HCT116 (cell line): ENCODE data around the gene MRPL42. TPM values are rescaled to one million over a fixed set of nuclear protein-coding genes. Genes with fewer than 3 reads are reported as not detected.

ENCODE experiments used
- ATAC-seq: fragments of 200-7000 bp; cut with Tn5 transposase; 2 replicates; pipeline ENCODE4 v1.9.1; 2020; ENCODE audit warnings: mild to moderate bottlenecking, moderate library complexity
- BruUV-seq: library from RNA; stranded (reverse); fragments of 400-500 nt; replicated peaks from 2 replicates; lab custom pipeline; 2021; lab: Mats Ljungman, UMichigan
- CTCF ChIA-PET: fragments of 300-600 bp; sonication (Branson Sonifier 250); formaldehyde crosslinking; loops from one replicate; lab custom pipeline; 2021; ENCODE audit warnings: antibody characterized with exemption; lab: Charles Lee
- POLR2A ChIA-PET: fragments of 300-600, 350-600 bp; sonication (Branson Sonifier 250); formaldehyde crosslinking; loops from one replicate; lab custom pipeline; 2021; ENCODE audit warnings: antibody characterized with exemption; lab: Charles Lee
- RAD21 ChIA-PET, 2 experiments: fragments of 300-600 bp; sonication (Branson Sonifier 250); formaldehyde crosslinking; loops; one replicate each; lab custom pipeline; 2023; ENCODE audit warnings: low total read pairs in 2 of 2; ENCODE audit not compliant: uncharacterized antibody in 2 of 2, unreplicated experiment in 2 of 2, low non-redundant PET in 1 of 2; lab: Charles Lee
- DNase-seq: peaks from one replicate; pipeline ENCODE4 v3.0.0-alpha.2; 2010; ENCODE audit warnings: low read depth, low spot score
- H2AFZ ChIP-seq: fragments of 200-600 bp; shearing (Covaris generic), sonication (generic); 2 replicates; pipeline ENCODE4 v1.6.1; 2017; ENCODE audit warnings: low read depth, mixed run types, mixed read lengths, antibody characterized with exemption, low read length; ENCODE audit not compliant: poor library complexity, severe bottlenecking
- H3K27ac ChIP-seq: 2 replicates; pipeline ENCODE4 v1.5.1; 2012; ENCODE audit warnings: low read depth, low read length
- H3K27me3 ChIP-seq: fragments of 200-600 bp; sonication (generic); 2 replicates; pipeline ENCODE4 v1.6.1; 2016; ENCODE audit warnings: mixed run types, low read length, mixed read lengths; ENCODE audit not compliant: insufficient read depth
- H3K36me3 ChIP-seq, 2 experiments: fragments of 200-500 bp in 1 of 2; fragments of 200-600 bp in 1 of 2; sonication (Bioruptor generic) in 1 of 2; sonication (generic) in 1 of 2; 2 replicates each; pipeline versions ENCODE4 v1.5.1 to v1.6.1; 2014 to 2016; ENCODE audit warnings: low read length in 2 of 2, inconsistent platforms in 1 of 2, mixed read lengths in 1 of 2, mixed run types in 1 of 2; ENCODE audit not compliant: insufficient read depth in 2 of 2, control insufficient read depth in 1 of 2
- H3K4me1 ChIP-seq, 2 experiments: fragments of 200-600 bp in 1 of 2; sonication (generic) in 1 of 2; 2 replicates each; pipeline versions ENCODE4 v1.5.1 to v1.6.1; 2012 to 2017; ENCODE audit warnings: low read length in 2 of 2, inconsistent platforms in 1 of 2, mild to moderate bottlenecking in 1 of 2, mixed read lengths in 1 of 2, mixed run types in 1 of 2, moderate library complexity in 1 of 2; ENCODE audit not compliant: insufficient read depth in 2 of 2, control insufficient read depth in 1 of 2
- H3K4me2 ChIP-seq: fragments of 200-600 bp; sonication (generic); 2 replicates; pipeline ENCODE4 v1.6.1; 2017; ENCODE audit warnings: mixed run types, low read length, mixed read lengths
- H3K4me3 ChIP-seq, 2 experiments: fragments of 200-600 bp in 1 of 2; sonication (generic) in 1 of 2; replicated peaks in 1 of 2; 2 replicates each; pipeline ENCODE4 v1.5.1; 2011 to 2016; ENCODE audit warnings: low read length in 2 of 2, control low read depth in 1 of 2, low read depth in 1 of 2, mild to moderate bottlenecking in 1 of 2, mixed read lengths in 1 of 2, mixed run types in 1 of 2
- H3K79me2 ChIP-seq: fragments of 200-600 bp; sonication (generic); 2 replicates; pipeline ENCODE4 v1.6.1; 2017; ENCODE audit warnings: mild to moderate bottlenecking, mixed run types, low read length, moderate library complexity, mixed read lengths; ENCODE audit not compliant: insufficient read depth
- H3K9ac ChIP-seq: fragments of 200-600 bp; sonication (generic); 2 replicates; pipeline ENCODE4 v1.6.1; 2016; ENCODE audit warnings: low read length, mixed read lengths
- H3K9me2 ChIP-seq: fragments of 200-600 bp; sonication (generic), shearing (Covaris generic); 2 replicates; pipeline ENCODE4 v1.6.1; 2017; ENCODE audit warnings: mixed run types, mild to moderate bottlenecking, moderate library complexity; ENCODE audit not compliant: insufficient read depth
- H3K9me3 ChIP-seq, 2 experiments: fragments of 200-500 bp in 1 of 2; fragments of 200-600 bp in 1 of 2; sonication (Bioruptor generic) in 1 of 2; sonication (generic) in 1 of 2; 2 replicates each; pipeline ENCODE4 v1.6.1; 2014 to 2017; ENCODE audit warnings: low read length in 2 of 2, mixed read lengths in 2 of 2, inconsistent platforms in 1 of 2, low read depth in 1 of 2, mild to moderate bottlenecking in 1 of 2, mixed run types in 1 of 2, moderate library complexity in 1 of 2; ENCODE audit not compliant: control insufficient read depth in 1 of 2, insufficient read depth in 1 of 2
- H4K20me1 ChIP-seq: fragments of 200-600 bp; sonication (generic), shearing (Covaris generic); 2 replicates; pipeline ENCODE4 v1.6.1; 2017; ENCODE audit warnings: mixed run types, mild to moderate bottlenecking, moderate library complexity; ENCODE audit not compliant: insufficient read depth
- EZH2phosphoT487 ChIP-seq: fragments of 200-600 bp; IDR thresholded peaks from 2 replicates; pipeline ENCODE4 v1.6.1; 2018; ENCODE audit warnings: antibody characterized with exemption, borderline replicate concordance
- SP1 ChIP-seq: IDR thresholded peaks from 2 replicates; pipeline ENCODE4 v1.6.1; 2012; ENCODE audit warnings: low read depth
- intact Hi-C: fragments of 100-400 bp; cut with micrococcal nuclease; formaldehyde crosslinking; loops from 2 replicates; pipeline ENCODE4 v1.10.0; 2022
- total RNA-seq: library from RNA; stranded (reverse); gene quantifications from one replicate; pipeline ENCODE4 v1.2.1, GENCODE V29; 2021; ENCODE audit not compliant: unreplicated experiment
- TF ChIP-seq, protein P1 (sequence below): IDR thresholded peaks from 2 replicates; pipeline ENCODE4 v1.6.1; 2011; ENCODE audit warnings: mild to moderate bottlenecking, low read length, moderate library complexity; ENCODE audit not compliant: insufficient replicate concordance; ENCODE audit errors: extremely low read depth
- TF ChIP-seq, protein P2 (sequence below): IDR thresholded peaks from 2 replicates; pipeline ENCODE4 v1.6.1; 2012
- TF ChIP-seq, protein P3 (sequence below): IDR thresholded peaks from 2 replicates; pipeline ENCODE4 v1.6.1; 2012

The MRPL42 gene
- total RNA-seq, 1 experiment from 2014 or later, result 120 TPM

DNA sequence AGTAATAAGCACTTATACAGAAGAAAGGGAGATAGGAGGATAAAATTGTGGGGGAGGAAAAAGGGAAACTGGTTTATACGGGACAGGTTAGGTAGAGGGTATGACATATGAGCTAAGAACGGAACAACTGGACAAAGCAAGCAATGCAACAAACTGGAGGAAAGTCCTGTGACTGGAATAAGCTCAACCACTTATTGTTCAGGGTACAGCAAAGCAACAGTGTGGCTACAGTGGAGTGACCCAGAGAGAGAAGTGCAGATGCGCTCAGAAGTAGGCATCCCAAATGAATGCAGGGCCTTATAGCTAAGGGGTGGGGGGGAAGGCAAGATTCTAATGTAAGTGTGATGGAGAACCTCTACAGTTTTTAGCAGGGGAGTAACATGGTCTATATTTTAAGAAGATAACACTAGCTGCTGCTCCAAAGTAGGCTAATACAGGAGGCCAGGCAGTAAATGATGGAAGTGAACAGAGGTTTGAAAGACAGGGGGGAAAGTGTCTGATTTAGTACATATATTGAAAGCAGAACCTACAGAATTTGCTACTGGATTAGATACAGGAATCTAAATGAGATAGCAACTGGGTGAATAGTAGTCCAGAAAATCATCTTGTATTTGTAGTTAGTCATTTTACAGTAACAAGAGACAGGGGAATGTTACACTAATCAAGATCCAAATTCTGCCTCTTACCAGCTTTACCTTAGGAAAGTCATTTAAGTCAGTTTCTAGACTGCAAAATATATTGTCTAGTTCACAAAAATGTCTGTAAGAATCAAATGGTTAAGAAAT, 28.9 kb upstream of the MRPL42 start:
- intact Hi-C loops, result no loop called here
- DNase-seq, result no peak
- no peak for ATAC-seq
- H3K79me2 ChIP-seq, result peaks cover 83% of the 10 kb centered on the region
- H3K36me3 ChIP-seq, result no peaks in the 10 kb centered on the region
- ChIA-PET RAD21 (interaction anchor here in 1 of 2 experiments (0.5 kb wide), 1 partner anchor 9 kb away, joined by 3 read pairs; no protein-coding TSS in a partner anchor), POLR2A (no interaction called here), CTCF (interaction anchor here (0.6 to 0.8 kb wide), 2 partner anchors 662 to 664 kb away, joined by 3 read pairs; no protein-coding TSS in a partner anchor)
- BruUV-seq, result no TSS peak
- no peaks in the 10 kb centered on the region for H3K27me3 ChIP-seq
- no peak overlapping the region for H3K4me3 ChIP-seq
- H3K27ac ChIP-seq, result no peak overlapping the region
- H3K4me1 ChIP-seq, result peaks cover 20 to 36% of the 10 kb centered on the region in 2 experiments; a peak in 3 of 4 replicates
- H3K9ac ChIP-seq, result no peak overlapping the region
- no peak overlapping the region for H3K4me2 ChIP-seq
- peaks cover 48% of the 10 kb centered on the region; the same call in 1 of the 2 replicates for H4K20me1 ChIP-seq
- H3K9me2 ChIP-seq, result no peaks in the 10 kb centered on the region
- no peaks in the 10 kb centered on the region for H3K9me3 ChIP-seq
- TF ChIP-seq, protein P1, sequence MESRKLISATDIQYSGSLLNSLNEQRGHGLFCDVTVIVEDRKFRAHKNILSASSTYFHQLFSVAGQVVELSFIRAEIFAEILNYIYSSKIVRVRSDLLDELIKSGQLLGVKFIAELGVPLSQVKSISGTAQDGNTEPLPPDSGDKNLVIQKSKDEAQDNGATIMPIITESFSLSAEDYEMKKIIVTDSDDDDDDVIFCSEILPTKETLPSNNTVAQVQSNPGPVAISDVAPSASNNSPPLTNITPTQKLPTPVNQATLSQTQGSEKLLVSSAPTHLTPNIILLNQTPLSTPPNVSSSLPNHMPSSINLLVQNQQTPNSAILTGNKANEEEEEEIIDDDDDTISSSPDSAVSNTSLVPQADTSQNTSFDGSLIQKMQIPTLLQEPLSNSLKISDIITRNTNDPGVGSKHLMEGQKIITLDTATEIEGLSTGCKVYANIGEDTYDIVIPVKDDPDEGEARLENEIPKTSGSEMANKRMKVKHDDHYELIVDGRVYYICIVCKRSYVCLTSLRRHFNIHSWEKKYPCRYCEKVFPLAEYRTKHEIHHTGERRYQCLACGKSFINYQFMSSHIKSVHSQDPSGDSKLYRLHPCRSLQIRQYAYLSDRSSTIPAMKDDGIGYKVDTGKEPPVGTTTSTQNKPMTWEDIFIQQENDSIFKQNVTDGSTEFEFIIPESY, result no peak
- TF ChIP-seq, protein P2, sequence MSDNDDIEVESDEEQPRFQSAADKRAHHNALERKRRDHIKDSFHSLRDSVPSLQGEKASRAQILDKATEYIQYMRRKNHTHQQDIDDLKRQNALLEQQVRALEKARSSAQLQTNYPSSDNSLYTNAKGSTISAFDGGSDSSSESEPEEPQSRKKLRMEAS, result no peak
- TF ChIP-seq EZH2phosphoT487 (no peak), SP1 (no peak)
- TF ChIP-seq, protein P3, sequence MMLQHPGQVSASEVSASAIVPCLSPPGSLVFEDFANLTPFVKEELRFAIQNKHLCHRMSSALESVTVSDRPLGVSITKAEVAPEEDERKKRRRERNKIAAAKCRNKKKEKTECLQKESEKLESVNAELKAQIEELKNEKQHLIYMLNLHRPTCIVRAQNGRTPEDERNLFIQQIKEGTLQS, result no peak
- no peak overlapping the region for H2AFZ ChIP-seq
